ENCODE data around the gene SPR.

SPR gene

DNA sequence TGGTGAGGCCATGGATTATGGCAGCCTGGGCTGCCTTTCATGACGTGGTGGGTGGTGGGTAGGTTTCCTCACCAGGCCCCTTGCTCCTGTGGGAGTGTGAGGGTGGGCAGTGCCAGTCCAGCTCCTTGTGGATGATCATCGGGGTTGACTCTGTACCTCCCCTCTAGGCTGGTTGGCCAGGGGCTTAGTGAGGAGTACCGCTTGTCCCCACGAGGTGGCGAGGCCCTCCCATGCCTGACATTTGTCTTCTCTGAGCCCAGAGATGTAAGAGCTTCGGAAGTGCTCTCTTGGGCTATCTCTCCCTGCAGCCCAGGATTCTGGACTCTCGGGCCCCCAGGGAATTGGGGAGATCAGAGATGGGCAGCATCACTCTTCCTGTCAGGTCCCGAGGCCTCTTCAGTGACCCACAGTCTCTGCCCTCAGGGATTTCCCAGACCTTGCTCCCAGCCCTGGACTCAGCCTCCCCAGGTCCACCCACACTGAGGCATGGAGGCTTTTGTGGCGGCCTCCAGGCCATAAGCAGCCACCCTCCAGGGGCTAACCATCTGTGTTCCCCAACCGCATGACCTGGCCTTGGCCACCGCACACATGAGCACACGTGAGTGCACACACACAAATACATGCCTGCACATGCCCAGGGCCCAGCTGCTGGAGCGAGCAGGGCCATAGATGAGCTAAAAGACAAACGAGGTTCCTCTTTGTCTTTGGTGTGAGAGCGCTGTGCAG, 6.5 kb downstream of the SPR start:
- no peaks in the 10 kb centered on the region for H3K36me3 ChIP-seq (ENCODE audit: low read depth)
- ATAC-seq (ENCODE audit: low read depth): peak; percentile 69
- H3K4me1 ChIP-seq (ENCODE audit: insufficient read depth, poor library complexity, severe bottlenecking): peaks cover 5% of the 10 kb centered on the region
- no peaks in the 10 kb centered on the region for H3K9me3 ChIP-seq (ENCODE audit: severe bottlenecking)
- no peak for DNase-seq (ENCODE audit: low spot score)
- no peaks in the 10 kb centered on the region for H3K27me3 ChIP-seq (ENCODE audit: insufficient read depth, poor library complexity, severe bottlenecking)
- no peak overlapping the region for H3K27ac ChIP-seq (ENCODE audit: poor library complexity, severe bottlenecking)
- H3K4me3 ChIP-seq (ENCODE audit: severe bottlenecking): no peak overlapping the region
- TF ChIP-seq, protein P1, sequence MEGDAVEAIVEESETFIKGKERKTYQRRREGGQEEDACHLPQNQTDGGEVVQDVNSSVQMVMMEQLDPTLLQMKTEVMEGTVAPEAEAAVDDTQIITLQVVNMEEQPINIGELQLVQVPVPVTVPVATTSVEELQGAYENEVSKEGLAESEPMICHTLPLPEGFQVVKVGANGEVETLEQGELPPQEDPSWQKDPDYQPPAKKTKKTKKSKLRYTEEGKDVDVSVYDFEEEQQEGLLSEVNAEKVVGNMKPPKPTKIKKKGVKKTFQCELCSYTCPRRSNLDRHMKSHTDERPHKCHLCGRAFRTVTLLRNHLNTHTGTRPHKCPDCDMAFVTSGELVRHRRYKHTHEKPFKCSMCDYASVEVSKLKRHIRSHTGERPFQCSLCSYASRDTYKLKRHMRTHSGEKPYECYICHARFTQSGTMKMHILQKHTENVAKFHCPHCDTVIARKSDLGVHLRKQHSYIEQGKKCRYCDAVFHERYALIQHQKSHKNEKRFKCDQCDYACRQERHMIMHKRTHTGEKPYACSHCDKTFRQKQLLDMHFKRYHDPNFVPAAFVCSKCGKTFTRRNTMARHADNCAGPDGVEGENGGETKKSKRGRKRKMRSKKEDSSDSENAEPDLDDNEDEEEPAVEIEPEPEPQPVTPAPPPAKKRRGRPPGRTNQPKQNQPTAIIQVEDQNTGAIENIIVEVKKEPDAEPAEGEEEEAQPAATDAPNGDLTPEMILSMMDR (IDR thresholded peaks at IDR 0.05; ENCODE audit: poor library complexity, severe bottlenecking): peak; percentile 56

DNA sequence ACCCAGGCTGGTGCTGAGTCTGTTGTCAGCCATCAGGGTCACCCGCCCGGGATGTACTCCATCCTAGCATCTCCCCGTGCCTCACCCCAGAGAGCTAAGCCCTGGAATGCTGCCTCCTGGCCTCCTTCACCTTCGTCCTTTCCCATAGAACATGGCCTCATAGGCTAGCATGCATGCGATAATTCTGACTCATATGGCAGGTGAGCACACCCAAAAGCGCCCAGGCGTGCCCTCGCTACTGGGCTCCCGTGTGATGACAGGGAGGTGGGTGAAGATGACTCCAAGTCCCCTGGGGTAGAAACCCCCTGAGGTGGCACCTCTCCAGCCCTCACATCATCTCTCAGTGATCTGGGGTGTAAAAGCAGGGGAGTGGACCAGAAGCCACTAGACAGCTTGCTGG, 7.3 kb downstream of the SPR start:
- Histone ChIP-seq H3K4me1 (ENCODE audit: insufficient read depth, poor library complexity, severe bottlenecking) (peaks cover 5% of the 10 kb centered on the region), H3K9me3 (ENCODE audit: severe bottlenecking) (no peaks in the 10 kb centered on the region), H3K27ac (ENCODE audit: poor library complexity, severe bottlenecking) (no peak overlapping the region), H3K27me3 (ENCODE audit: insufficient read depth, poor library complexity, severe bottlenecking) (peaks cover 3% of the 10 kb centered on the region), H3K4me3 (ENCODE audit: severe bottlenecking) (no peak overlapping the region), H3K36me3 (ENCODE audit: low read depth) (no peaks in the 10 kb centered on the region)
- ATAC-seq (ENCODE audit: low read depth) (no peak), DNase-seq (ENCODE audit: low spot score) (no peak)
- TF ChIP-seq, protein P1 (IDR thresholded peaks at IDR 0.05; ENCODE audit: poor library complexity, severe bottlenecking): no peak

DNA sequence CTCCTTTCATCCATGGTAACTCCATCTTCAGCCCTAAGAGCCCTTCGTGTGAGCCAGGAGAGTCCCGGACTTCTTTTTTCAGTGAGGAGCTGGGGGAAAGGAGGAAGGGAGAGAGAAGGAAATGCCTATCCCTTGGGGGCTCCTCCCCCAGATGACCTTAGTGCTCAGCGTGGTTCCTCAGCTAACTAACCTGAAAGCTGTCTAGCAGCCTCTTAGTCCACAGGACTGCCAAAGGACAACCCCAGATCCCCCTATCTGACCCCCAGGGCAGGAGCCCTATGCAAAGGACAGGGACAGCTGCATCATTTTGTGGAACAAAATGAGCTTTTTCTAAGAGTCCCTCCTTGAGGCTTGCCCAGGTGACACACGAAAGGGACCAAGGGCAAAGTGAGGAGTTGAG, 7.9 kb downstream of the SPR start:
- peaks cover 4% of the 10 kb centered on the region for H3K27me3 ChIP-seq (ENCODE audit: insufficient read depth, poor library complexity, severe bottlenecking)

DNA sequence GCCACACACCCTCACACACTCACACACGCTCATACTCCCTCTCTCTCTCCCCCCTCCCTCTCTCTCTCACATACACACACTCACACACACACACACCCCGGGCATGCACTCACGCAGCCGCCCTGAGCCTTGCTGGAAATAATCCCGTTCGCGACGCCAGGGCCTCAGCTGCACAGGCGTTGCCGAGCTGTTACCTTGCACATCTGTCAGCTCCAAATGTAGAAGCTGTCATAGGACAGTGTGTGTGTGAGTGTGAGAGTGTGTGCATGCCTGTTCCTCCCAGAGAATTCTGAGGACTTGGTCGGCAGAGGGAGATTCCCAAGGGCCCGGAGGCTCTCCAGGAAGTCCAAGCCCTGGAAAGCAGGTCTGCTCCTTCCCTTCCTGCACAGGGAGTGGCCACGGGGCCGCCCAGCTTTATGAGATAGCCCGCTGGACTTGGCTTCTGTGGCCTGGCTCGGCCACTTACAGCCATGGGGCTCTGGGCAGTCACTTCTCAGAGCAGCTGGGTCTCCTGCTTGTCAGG, 8.6 kb downstream of the SPR start:
- no peaks in the 10 kb centered on the region for H3K36me3 ChIP-seq (ENCODE audit: low read depth)
- H3K27me3 ChIP-seq (ENCODE audit: insufficient read depth, poor library complexity, severe bottlenecking): peaks cover 4% of the 10 kb centered on the region
- DNase-seq (ENCODE audit: low spot score) (no peak), ATAC-seq (ENCODE audit: low read depth) (peak; percentile 9; the same call in 1 of the 3 replicates)
- no peak overlapping the region for H3K4me3 ChIP-seq (ENCODE audit: severe bottlenecking)
- H3K9me3 ChIP-seq (ENCODE audit: severe bottlenecking): no peaks in the 10 kb centered on the region
- TF ChIP-seq, protein P1 (IDR thresholded peaks at IDR 0.05; ENCODE audit: poor library complexity, severe bottlenecking): no peak
- H3K27ac ChIP-seq (ENCODE audit: poor library complexity, severe bottlenecking): no peak overlapping the region
- peaks cover 5% of the 10 kb centered on the region for H3K4me1 ChIP-seq (ENCODE audit: insufficient read depth, poor library complexity, severe bottlenecking)

More for the DNA sequence above, 7.9 kb downstream of the SPR start:
- DNase-seq (ENCODE audit: low spot score) (no peak), ATAC-seq (ENCODE audit: low read depth) (no peak)
- no peaks in the 10 kb centered on the region for H3K9me3 ChIP-seq (ENCODE audit: severe bottlenecking)
- TF ChIP-seq, protein P1 (IDR thresholded peaks at IDR 0.05; ENCODE audit: poor library complexity, severe bottlenecking): no peak
- no peak overlapping the region for H3K27ac ChIP-seq (ENCODE audit: poor library complexity, severe bottlenecking)
- no peak overlapping the region for H3K4me3 ChIP-seq (ENCODE audit: severe bottlenecking)
- peaks cover 5% of the 10 kb centered on the region for H3K4me1 ChIP-seq (ENCODE audit: insufficient read depth, poor library complexity, severe bottlenecking)
- no peaks in the 10 kb centered on the region for H3K36me3 ChIP-seq (ENCODE audit: low read depth)

DNA sequence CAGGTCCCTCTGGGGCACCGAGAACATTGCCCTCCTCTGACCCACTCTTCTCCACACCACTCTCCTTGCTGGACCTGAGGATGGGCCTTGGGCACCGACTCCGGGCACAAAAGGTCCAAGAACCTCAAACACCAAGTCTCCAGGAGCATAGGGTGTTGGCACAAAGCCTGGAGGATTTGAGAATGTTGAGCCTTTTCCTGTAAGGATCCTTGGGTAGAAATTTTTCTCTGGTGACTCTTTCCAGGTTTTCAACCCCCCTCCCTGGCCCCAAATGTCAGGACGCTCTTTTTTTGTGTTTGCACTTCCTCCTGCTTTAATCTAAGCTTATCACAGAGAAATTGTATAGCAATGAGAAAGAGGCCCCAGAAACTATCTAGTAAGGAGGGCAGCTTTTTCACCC, 9.2 kb downstream of the SPR start:
- TF ChIP-seq, protein P1 (IDR thresholded peaks at IDR 0.05; ENCODE audit: poor library complexity, severe bottlenecking): no peak
- H3K4me1 ChIP-seq (ENCODE audit: insufficient read depth, poor library complexity, severe bottlenecking): peaks cover 5% of the 10 kb centered on the region
- peaks cover 6% of the 10 kb centered on the region for H3K27me3 ChIP-seq (ENCODE audit: insufficient read depth, poor library complexity, severe bottlenecking)
- H3K9me3 ChIP-seq (ENCODE audit: severe bottlenecking): no peaks in the 10 kb centered on the region
- no peaks in the 10 kb centered on the region for H3K36me3 ChIP-seq (ENCODE audit: low read depth)
- no peak overlapping the region for H3K4me3 ChIP-seq (ENCODE audit: severe bottlenecking)
- DNase-seq (ENCODE audit: low spot score): no peak
- no peak for ATAC-seq (ENCODE audit: low read depth)
- no peak overlapping the region for H3K27ac ChIP-seq (ENCODE audit: poor library complexity, severe bottlenecking)
